ENCODE measurements around the gene ANO6.

The ANO6 gene

GRCh38 chr12:45279931-45280830 lies 64.3 kb downstream of the ANO6 start:
- 0 out of 2 replicates have a peak, but pooled peaks cover 4% of the 10 kb centered on the region for H4K20me1 ChIP-seq (ENCODE audit: insufficient read depth, low read length)
- H3K27ac ChIP-seq (ENCODE audit: low read length), result no peak overlapping the region
- no peaks in the 10 kb centered on the region for H3K9me2 ChIP-seq (replicated peaks; ENCODE audit: insufficient read depth, low read length)
- no peaks in the 10 kb centered on the region for H3K27me3 ChIP-seq (replicated peaks; ENCODE audit: insufficient read depth, low read length)
- no peaks in the 10 kb centered on the region for H3F3A ChIP-seq (ENCODE audit: insufficient read depth, low read length)
- peaks cover 13% of the 10 kb centered on the region; the same call in 1 of the 2 replicates for H3K4me1 ChIP-seq (ENCODE audit: low read length)
- no peak overlapping the region for H3K4me2 ChIP-seq (ENCODE audit: low read depth, low read length)
- no peak overlapping the region for H2AFZ ChIP-seq (ENCODE audit: low read length)
- no peaks in the 10 kb centered on the region for H3K9me3 ChIP-seq (replicated peaks; ENCODE audit: insufficient read depth, low read length)
- peaks cover 70% of the 10 kb centered on the region for H3K79me2 ChIP-seq (ENCODE audit: low read length)
- no peak for DNase-seq
- no peak for TF ChIP-seq CTCF (IDR thresholded peaks at IDR 0.05; ENCODE audit: low read length)
- TF ChIP-seq EZH2phosphoT487 (IDR thresholded peaks at IDR 0.05; ENCODE audit: low read length), result no peak
- no peak for TF ChIP-seq EZH2 (optimal IDR thresholded peaks at IDR 0.05; ENCODE audit: low read depth, low read length)
- H3K9ac ChIP-seq (ENCODE audit: low read length), result no peak overlapping the region
- H3K4me3 ChIP-seq (ENCODE audit: low read length), result no peak overlapping the region
- no peaks in the 10 kb centered on the region for H3K36me3 ChIP-seq (replicated peaks; ENCODE audit: insufficient read depth, low read length)

GRCh38 chr12:45281994-45282393 lies 66.1 kb downstream of the ANO6 start:
- Histone ChIP-seq H4K20me1 (ENCODE audit: insufficient read depth, low read length) (0 out of 2 replicates have a peak, but pooled peaks cover 4% of the 10 kb centered on the region), H3K9me3 (replicated peaks; ENCODE audit: insufficient read depth, low read length) (no peaks in the 10 kb centered on the region), H3K4me3 (ENCODE audit: low read length) (no peak overlapping the region), H2AFZ (ENCODE audit: low read length) (no peak overlapping the region), H3K36me3 (replicated peaks; ENCODE audit: insufficient read depth, low read length) (no peaks in the 10 kb centered on the region), H3K9me2 (replicated peaks; ENCODE audit: insufficient read depth, low read length) (no peaks in the 10 kb centered on the region), H3K4me2 (ENCODE audit: low read depth, low read length) (no peak overlapping the region), H3K27me3 (replicated peaks; ENCODE audit: insufficient read depth, low read length) (no peaks in the 10 kb centered on the region), H3K9ac (ENCODE audit: low read length) (no peak overlapping the region), H3F3A (ENCODE audit: insufficient read depth, low read length) (no peaks in the 10 kb centered on the region), H3K79me2 (ENCODE audit: low read length) (peaks cover 62% of the 10 kb centered on the region), H3K4me1 (ENCODE audit: low read length) (peaks cover 13% of the 10 kb centered on the region; the same call in 1 of the 2 replicates), H3K27ac (ENCODE audit: low read length) (no peak overlapping the region)
- TF ChIP-seq CTCF (IDR thresholded peaks at IDR 0.05; ENCODE audit: low read length), result no peak
- DNase-seq, result no peak

- no peaks in the 10 kb centered on the region for H3F3A ChIP-seq (ENCODE audit: insufficient read depth, low read length)
- no peaks in the 10 kb centered on the region for H3K9me2 ChIP-seq (replicated peaks; ENCODE audit: insufficient read depth, low read length)
- 0 out of 2 replicates have a peak, but pooled peaks cover 4% of the 10 kb centered on the region for H4K20me1 ChIP-seq (ENCODE audit: insufficient read depth, low read length)
- no peak overlapping the region for H3K27ac ChIP-seq (ENCODE audit: low read length)
- TF ChIP-seq EZH2phosphoT487 (IDR thresholded peaks at IDR 0.05; ENCODE audit: low read length) (no peak), CTCF (IDR thresholded peaks at IDR 0.05; ENCODE audit: low read length) (no peak), EZH2 (optimal IDR thresholded peaks at IDR 0.05; ENCODE audit: low read depth, low read length) (no peak)
- no peak for DNase-seq
- no peaks in the 10 kb centered on the region for H3K36me3 ChIP-seq (replicated peaks; ENCODE audit: insufficient read depth, low read length)
- no peak overlapping the region for H3K4me3 ChIP-seq (ENCODE audit: low read length)
- H3K4me1 ChIP-seq (ENCODE audit: low read length), result peaks cover 13% of the 10 kb centered on the region; the same call in 1 of the 2 replicates
- H2AFZ ChIP-seq (ENCODE audit: low read length), result no peak overlapping the region
- no peak overlapping the region for H3K4me2 ChIP-seq (ENCODE audit: low read depth, low read length)
- H3K27me3 ChIP-seq (replicated peaks; ENCODE audit: insufficient read depth, low read length), result no peaks in the 10 kb centered on the region
- no peak overlapping the region for H3K9ac ChIP-seq (ENCODE audit: low read length)
- H3K9me3 ChIP-seq (replicated peaks; ENCODE audit: insufficient read depth, low read length), result no peaks in the 10 kb centered on the region
- H3K79me2 ChIP-seq (ENCODE audit: low read length), result peaks cover 62% of the 10 kb centered on the region
Measured at GRCh38 chr12:45282411-45282810, 66.5 kb downstream of the ANO6 start.
